Measurements from ENCODE around the gene LYPD6B. TPM values are rescaled to one million over a fixed set of nuclear protein-coding genes. Genes with fewer than 3 reads are reported as not detected.

Gene LYPD6B
- total and polyA plus RNA-seq, 2 donors (not counting 3 experiments of a cell fraction or from before 2014, with no cell fraction given), result not detected

DNA sequence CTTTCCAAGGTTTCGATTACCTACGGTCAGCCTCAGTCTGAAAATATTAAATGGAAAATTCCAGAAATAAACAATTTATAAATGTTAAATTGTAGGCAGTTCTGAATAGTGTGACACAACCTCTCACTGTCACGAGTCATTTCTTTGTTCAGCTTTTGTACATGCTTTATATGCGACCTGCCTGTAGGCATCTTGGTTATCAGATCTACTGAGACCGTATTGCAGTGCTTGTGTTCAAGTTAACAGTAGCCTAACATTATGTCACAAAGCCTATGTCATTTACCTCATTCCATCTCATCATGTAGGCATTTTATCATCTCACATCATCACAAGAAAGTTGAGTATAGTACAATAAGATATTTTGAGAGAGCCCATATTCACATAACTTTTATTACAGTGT lies 77.3 kb downstream of the LYPD6B start:
- no peaks in the 10 kb centered on the region for H3K36me3 ChIP-seq (ENCODE audit: control insufficient read depth in 2 of 2, extremely low read depth in 1 of 2, insufficient read depth in 2 of 2, low read length in 2 of 2)
- BruUV-seq (replicated peaks), result no TSS peak
- no peaks in the 10 kb centered on the region for H3K4me1 ChIP-seq (ENCODE audit: control insufficient read depth, extremely low read depth, insufficient read depth, low read length)
- H3K79me2 ChIP-seq (ENCODE audit: control insufficient read depth, insufficient read depth, low read length), result no peaks in the 10 kb centered on the region
- H3K4me3 ChIP-seq (replicated peaks in 1 of 3; ENCODE audit: insufficient read depth in 1 of 3, low read depth in 1 of 3, low read length in 3 of 3), result no peak overlapping the region
- no peak overlapping the region for H3K9ac ChIP-seq (replicated peaks; ENCODE audit: extremely low read depth, insufficient read depth, low read length)
- no peaks in the 10 kb centered on the region for H3K9me3 ChIP-seq (replicated peaks; ENCODE audit: control insufficient read depth, insufficient read depth, low read length)
- no peaks in the 10 kb centered on the region for H4K20me1 ChIP-seq (replicated peaks; ENCODE audit: control insufficient read depth, extremely low read depth, insufficient read depth, low read length)
- intact Hi-C loops (cut with micrococcal nuclease) (no loop called here), dilution Hi-C loops (cut with MboI; ENCODE audit: extremely low pct_ligation_motif_present, low sequenced_read_pairs) (no loop called here)
- TF ChIP-seq, protein P1, sequence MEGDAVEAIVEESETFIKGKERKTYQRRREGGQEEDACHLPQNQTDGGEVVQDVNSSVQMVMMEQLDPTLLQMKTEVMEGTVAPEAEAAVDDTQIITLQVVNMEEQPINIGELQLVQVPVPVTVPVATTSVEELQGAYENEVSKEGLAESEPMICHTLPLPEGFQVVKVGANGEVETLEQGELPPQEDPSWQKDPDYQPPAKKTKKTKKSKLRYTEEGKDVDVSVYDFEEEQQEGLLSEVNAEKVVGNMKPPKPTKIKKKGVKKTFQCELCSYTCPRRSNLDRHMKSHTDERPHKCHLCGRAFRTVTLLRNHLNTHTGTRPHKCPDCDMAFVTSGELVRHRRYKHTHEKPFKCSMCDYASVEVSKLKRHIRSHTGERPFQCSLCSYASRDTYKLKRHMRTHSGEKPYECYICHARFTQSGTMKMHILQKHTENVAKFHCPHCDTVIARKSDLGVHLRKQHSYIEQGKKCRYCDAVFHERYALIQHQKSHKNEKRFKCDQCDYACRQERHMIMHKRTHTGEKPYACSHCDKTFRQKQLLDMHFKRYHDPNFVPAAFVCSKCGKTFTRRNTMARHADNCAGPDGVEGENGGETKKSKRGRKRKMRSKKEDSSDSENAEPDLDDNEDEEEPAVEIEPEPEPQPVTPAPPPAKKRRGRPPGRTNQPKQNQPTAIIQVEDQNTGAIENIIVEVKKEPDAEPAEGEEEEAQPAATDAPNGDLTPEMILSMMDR (IDR thresholded peaks at IDR 0.05; ENCODE audit: extremely low read depth in 1 of 2, insufficient read depth in 1 of 2, low read depth in 1 of 2, low read length in 2 of 2), result no peak
- no peak for TF ChIP-seq GATA2 (IDR thresholded peaks at IDR 0.05; ENCODE audit: insufficient read depth, insufficient read length, low read depth, low read length)
- TF ChIP-seq POLR2AphosphoS5 (IDR thresholded peaks at IDR 0.05; ENCODE audit: insufficient read depth, low read depth, low read length), result no peak
- no peak for TF ChIP-seq FOS (IDR thresholded peaks at IDR 0.05; ENCODE audit: borderline replicate concordance, insufficient read depth, low read length)
- TF ChIP-seq, protein P2, sequence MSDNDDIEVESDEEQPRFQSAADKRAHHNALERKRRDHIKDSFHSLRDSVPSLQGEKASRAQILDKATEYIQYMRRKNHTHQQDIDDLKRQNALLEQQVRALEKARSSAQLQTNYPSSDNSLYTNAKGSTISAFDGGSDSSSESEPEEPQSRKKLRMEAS (IDR thresholded peaks at IDR 0.05; ENCODE audit: insufficient read depth, insufficient read length), result no peak
- no peak for TF ChIP-seq MYC (IDR thresholded peaks at IDR 0.05; ENCODE audit: low read depth, low read length)
- TF ChIP-seq EZH2 (IDR thresholded peaks at IDR 0.05; ENCODE audit: borderline replicate concordance, low read depth, low read length, severe bottlenecking), result no peak
- no peak for TF ChIP-seq POLR2A (IDR thresholded peaks at IDR 0.05; ENCODE audit: low read depth, low read length)
- no peak for TF ChIP-seq JUN (IDR thresholded peaks at IDR 0.05; ENCODE audit: borderline replicate concordance, insufficient read depth, insufficient read length, low read depth)
- no peak overlapping the region for H2AFZ ChIP-seq (ENCODE audit: low read depth, low read length)
- ChIA-PET CTCF (no interaction called here), POLR2A (no interaction called here)
- H3K27ac ChIP-seq (ENCODE audit: insufficient read depth, low read depth, low read length), result no peak overlapping the region
- no peaks in the 10 kb centered on the region for H3K27me3 ChIP-seq (ENCODE audit: control insufficient read depth in 2 of 2, insufficient read depth in 2 of 2, low read length in 2 of 2)
- no peak for FAIRE-seq
- no peak for DNase-seq (ENCODE audit: low read depth, low spot score)
- H3K9me1 ChIP-seq (replicated peaks; ENCODE audit: control insufficient read depth, extremely low read depth, insufficient read depth, low read length), result no peaks in the 10 kb centered on the region
- no peak overlapping the region for H3K4me2 ChIP-seq (ENCODE audit: insufficient read depth, low read length)

Data from endothelial cell of umbilical vein (primary cell).